Psoas muscle (tissue), 8 donors: ENCODE results near the gene MED17. TPM values are rescaled to one million over a fixed set of nuclear protein-coding genes. Genes with fewer than 3 reads are reported as not detected.
"Not testable (repeated sequence)": the region's sequence is repeated elsewhere in the genome, so short reads cannot be mapped to it uniquely, and the experiment has no call there.

Experiments used
- ATAC-seq, 4 donors: fragments of 200-7000 bp; cut with Tn5 transposase; one replicate each; pipeline ENCODE4 v1.9.1; 2020; ENCODE audit warnings: moderate library complexity in 3 of 4, mild to moderate bottlenecking in 2 of 4
- DNase-seq, 2 donors: peaks; one replicate each; pipeline ENCODE4 v3.0.0-alpha.2; 2020
- H3K27ac ChIP-seq: fragments of 200-600 bp; one replicate; pipeline ENCODE4 v1.8.0; 2022
- H3K27me3 ChIP-seq, 3 donors: fragments of 200-600 bp in 1 of 3; one replicate each; pipeline versions ENCODE4 v1.6.1 to v1.8.0; 2013 to 2022; ENCODE audit warnings: low read length in 2 of 3, mild to moderate bottlenecking in 2 of 3, moderate library complexity in 1 of 3; ENCODE audit not compliant: insufficient read depth in 3 of 3
- H3K36me3 ChIP-seq, 2 donors: fragments of 200-600 bp in 1 of 2; one replicate each; pipeline versions ENCODE4 v1.6.1 to v1.8.0; 2013 to 2022; ENCODE audit warnings: low read depth in 1 of 2, mild to moderate bottlenecking in 1 of 2, moderate library complexity in 1 of 2; ENCODE audit not compliant: insufficient read depth in 1 of 2
- H3K4me1 ChIP-seq: fragments of 200-600 bp; one replicate; pipeline ENCODE4 v1.8.0; 2022
- H3K4me3 ChIP-seq: fragments of 200-600 bp; one replicate; pipeline ENCODE4 v1.8.0; 2022; ENCODE audit warnings: mild to moderate bottlenecking
- H3K9me3 ChIP-seq: fragments of 200-600 bp; one replicate; pipeline ENCODE4 v1.8.0; 2022
- WGBS, 3 donors: extraction: QIAGEN DNeasy Blood & Tissue Kit; methylation state at CpG; one replicate each; pipeline versions ENCODE4 v1.1.6 to v1.1.7; 2013; 5-methylcytosine and 5-hydroxymethylcytosine counted together
- intact Hi-C, 2 donors: fragments of 100-400 bp; cut with DNase I; formaldehyde crosslinking; loops; one replicate each; pipeline versions ENCODE4 v1.11.0 to v1.14.2; 2022
- polyA plus RNA-seq, 3 donors: library from polyadenylated mRNA; stranded (reverse); fragments of 200-250 nt; gene quantifications; one replicate each; pipeline ENCODE4 v1.2.3, GENCODE V29; 2013
- total RNA-seq, 4 donors: library from RNA; stranded (reverse); fragmentation: NEBNext Ultra II Directional in 2 of 4; extraction: Animal tissue kit (Norgen Biotek cat#: 25700) in 2 of 4; gene quantifications; one replicate each; pipeline versions ENCODE4 v1.2.1 to v1.2.4, GENCODE V29; 2021 to 2023
- TF ChIP-seq, protein P1 (sequence below): fragments of 200-600 bp; IDR thresholded peaks from one replicate; pipeline ENCODE4 v1.8.0; 2022; ENCODE audit warnings: antibody characterized with exemption
- donor health status: healthy with polysubstance abuse.
- donor health status: DM: no; HTN: no; CAD: no; lungs with moderate emphysema.
- donor health status: Bipolar disorder and iron deficiency.
- donor health status: healthy.
- donor health status: DM: yes; HTN: yes; CAD: no.
- donor health status: DM: no; HTN: no; CAD: no.
- donor health status: DM: no; HTN: no; CAD: no.
- donor health status: DM: yes; HTN: yes; CAD: no.

MED17 gene
- total and polyA plus RNA-seq, 7 donors: 7.1 to 16.0 (median 11.2) TPM

DNA sequence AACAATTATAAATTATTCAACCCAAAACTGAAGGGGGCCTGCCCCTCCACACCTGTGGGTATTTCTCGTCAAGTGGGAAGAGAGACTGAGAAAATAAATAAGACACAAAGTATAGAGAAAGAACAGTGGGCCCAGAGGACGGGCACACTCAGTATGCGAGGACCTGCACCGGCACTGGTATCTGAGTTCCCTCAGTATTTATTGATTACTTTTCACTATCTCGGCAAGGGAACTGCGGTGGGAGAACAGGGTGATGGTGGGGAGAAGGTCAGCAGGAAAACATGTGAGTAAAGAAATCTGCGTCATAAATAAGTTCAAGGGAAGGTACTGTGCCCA, 39.4 kb upstream of the MED17 start:
- ATAC-seq (no peak), DNase-seq (no peak)
- intact Hi-C loops: loop anchor here in 1 of 2 donors (5.0 kb wide), 1 partner anchor 38 kb away; the partner anchor contains the start of gene MED17
- no peaks in the 10 kb centered on the region for H3K27me3 ChIP-seq
- no peaks in the 10 kb centered on the region for H3K9me3 ChIP-seq
- H3K4me3 ChIP-seq: no peak overlapping the region
- 70 to 78% (median 77%) methylated on average over 7 of the region's 7 CpGs for WGBS, 3 donors
- peaks cover 0 to 43% of the 10 kb centered on the region in 2 donors for H3K36me3 ChIP-seq
- H3K27ac ChIP-seq: no peak overlapping the region
- H3K4me1 ChIP-seq: peaks cover 18% of the 10 kb centered on the region
- TF ChIP-seq, protein P1, sequence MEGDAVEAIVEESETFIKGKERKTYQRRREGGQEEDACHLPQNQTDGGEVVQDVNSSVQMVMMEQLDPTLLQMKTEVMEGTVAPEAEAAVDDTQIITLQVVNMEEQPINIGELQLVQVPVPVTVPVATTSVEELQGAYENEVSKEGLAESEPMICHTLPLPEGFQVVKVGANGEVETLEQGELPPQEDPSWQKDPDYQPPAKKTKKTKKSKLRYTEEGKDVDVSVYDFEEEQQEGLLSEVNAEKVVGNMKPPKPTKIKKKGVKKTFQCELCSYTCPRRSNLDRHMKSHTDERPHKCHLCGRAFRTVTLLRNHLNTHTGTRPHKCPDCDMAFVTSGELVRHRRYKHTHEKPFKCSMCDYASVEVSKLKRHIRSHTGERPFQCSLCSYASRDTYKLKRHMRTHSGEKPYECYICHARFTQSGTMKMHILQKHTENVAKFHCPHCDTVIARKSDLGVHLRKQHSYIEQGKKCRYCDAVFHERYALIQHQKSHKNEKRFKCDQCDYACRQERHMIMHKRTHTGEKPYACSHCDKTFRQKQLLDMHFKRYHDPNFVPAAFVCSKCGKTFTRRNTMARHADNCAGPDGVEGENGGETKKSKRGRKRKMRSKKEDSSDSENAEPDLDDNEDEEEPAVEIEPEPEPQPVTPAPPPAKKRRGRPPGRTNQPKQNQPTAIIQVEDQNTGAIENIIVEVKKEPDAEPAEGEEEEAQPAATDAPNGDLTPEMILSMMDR: no peak

DNA sequence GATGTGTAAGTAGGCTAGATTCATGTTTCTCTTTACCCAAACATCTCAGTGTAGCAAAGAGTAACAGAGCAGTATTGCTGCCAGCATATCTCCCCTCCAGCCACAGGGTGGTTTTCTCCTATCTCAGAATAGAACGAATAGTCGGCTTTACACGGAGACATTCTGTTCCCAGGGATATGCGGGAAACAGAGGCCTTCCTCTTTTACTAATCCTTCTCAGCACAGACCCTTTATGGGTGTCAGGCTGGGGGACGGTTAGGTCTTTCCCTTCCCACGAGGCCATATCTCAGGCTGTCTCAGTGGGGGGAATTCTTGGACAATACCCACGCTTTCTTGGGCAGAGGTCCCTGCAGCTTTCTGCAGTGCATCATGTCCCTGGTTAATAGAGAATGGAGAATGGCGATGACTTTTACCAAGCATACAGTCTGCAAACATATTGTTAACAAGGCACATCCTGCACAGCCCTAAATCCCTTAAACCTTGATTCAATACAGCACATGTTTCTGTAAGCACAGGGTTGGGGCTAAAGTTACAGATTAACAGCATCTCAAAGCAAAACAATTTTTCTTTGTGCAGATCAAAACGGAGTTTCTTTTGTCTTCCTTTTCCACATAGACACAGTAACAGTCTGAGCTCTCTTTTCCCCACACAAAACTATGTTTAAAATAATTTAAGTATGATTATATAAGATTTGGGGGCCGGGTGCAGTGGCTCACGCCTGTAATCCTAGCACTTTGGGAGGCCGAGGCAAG, 38.9 kb upstream of the MED17 start:
- H3K27me3 ChIP-seq, DNase-seq, H3K4me3 ChIP-seq, ATAC-seq, H3K27ac ChIP-seq, intact Hi-C loops, H3K9me3 ChIP-seq: not testable (repeated sequence)
- 37 to 51% (median 40%) methylated on average over 12 of the region's 12 CpGs for WGBS, 3 donors
- Histone ChIP-seq H3K36me3 (peaks cover 0 to 43% of the 10 kb centered on the region in 2 donors), H3K4me1 (peaks cover 12% of the 10 kb centered on the region)

DNA sequence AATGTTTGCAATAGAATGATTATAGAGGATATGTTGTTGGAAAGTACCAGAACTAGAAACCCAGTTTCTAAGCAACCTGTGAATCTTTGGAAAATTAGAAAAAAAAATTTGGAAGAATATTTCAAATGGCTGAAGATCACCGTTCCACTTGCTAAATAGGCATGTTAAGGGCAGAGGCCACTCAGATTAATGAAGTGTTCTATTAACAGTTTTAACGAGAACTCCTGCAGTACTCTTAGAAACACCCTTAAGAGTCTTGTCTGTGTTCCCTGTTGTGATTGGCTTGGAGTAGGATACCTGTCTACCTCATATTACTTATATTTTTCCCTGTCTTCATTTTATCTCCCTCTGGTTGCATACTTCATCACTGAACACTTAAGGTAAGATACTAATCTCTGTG, 38.0 kb upstream of the MED17 start:
- Histone ChIP-seq H3K4me1 (peaks cover 12% of the 10 kb centered on the region), H3K27ac (no peak overlapping the region), H3K9me3 (no peaks in the 10 kb centered on the region), H3K27me3 (no peaks in the 10 kb centered on the region), H3K36me3 (peaks cover 0 to 52% of the 10 kb centered on the region in 2 donors), H3K4me3 (no peak overlapping the region)
- ATAC-seq (no peak), DNase-seq (no peak)
- 50 to 65% (median 54%) methylated on average over 2 of the region's 2 CpGs for WGBS, 3 donors
- intact Hi-C loops: no loop called here
- TF ChIP-seq, protein P1: no peak

DNA sequence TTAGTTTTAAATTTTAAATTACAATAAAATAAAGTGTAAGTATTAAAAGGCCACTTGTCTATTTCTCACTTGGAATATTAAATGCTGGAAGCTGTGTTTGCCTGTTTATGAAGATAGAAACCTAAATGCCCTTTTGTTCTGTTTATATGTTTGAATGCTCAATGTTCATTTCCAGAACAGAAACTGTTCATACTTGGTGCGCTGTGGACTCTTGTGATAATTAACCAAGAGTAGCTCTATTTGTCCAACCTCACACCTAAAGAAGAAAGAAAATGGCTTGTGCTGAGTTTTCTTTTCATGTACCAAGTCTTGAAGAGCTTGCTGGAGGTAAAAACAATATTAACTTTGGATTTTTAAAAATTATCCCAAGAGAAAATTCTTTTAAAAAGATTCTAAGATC, 37.0 kb upstream of the MED17 start:
- Histone ChIP-seq H3K27ac (no peak overlapping the region), H3K9me3 (no peaks in the 10 kb centered on the region), H3K4me1 (peaks cover 12% of the 10 kb centered on the region), H3K27me3 (no peaks in the 10 kb centered on the region), H3K4me3 (no peak overlapping the region), H3K36me3 (peaks cover 0 to 62% of the 10 kb centered on the region in 2 donors)
- ATAC-seq: no peak
- no peak for DNase-seq
- 90 to 93% (median 93%) methylated on average over 1 of the region's 1 CpG for WGBS, 3 donors
- intact Hi-C loops: no loop called here
- TF ChIP-seq, protein P1: no peak

DNA sequence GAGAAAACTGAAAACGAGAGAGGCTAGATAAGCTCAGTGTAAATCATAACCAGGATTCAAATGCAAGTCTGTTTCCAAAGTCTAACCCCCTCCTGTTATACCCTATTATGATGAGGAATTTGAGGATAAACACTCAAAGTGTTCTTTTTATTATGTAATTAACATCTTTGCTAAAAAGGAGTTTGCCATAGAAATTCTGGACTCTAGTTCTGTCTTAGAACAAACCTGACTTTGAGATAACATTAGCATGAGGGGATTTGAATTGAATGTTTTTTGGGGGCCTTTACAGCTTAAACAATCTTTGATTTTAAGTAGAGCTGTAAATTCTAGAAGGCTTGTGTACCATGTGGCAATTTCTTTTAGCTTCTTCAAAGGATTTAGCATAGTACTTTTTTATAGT, 33.1 kb upstream of the MED17 start:
- no peak for DNase-seq
- no peak for ATAC-seq
- 79 to 88% (median 85%) methylated on average over 1 of the region's 1 CpG for WGBS, 3 donors
- Histone ChIP-seq H3K27me3 (no peaks in the 10 kb centered on the region), H3K27ac (no peak overlapping the region), H3K4me1 (peaks cover 3% of the 10 kb centered on the region), H3K4me3 (no peak overlapping the region), H3K9me3 (no peaks in the 10 kb centered on the region), H3K36me3 (peaks cover 0 to 82% of the 10 kb centered on the region in 2 donors)
- TF ChIP-seq, protein P1: no peak
- intact Hi-C loops: no loop called here
